Body of pancreas (tissue), 4 donors: ENCODE data around the gene PREP. TPM values are rescaled to one million over a fixed set of nuclear protein-coding genes. Genes with fewer than 3 reads are reported as not detected.

ENCODE experiments used
- ATAC-seq: fragments of 150-250 bp; one replicate; pipeline ENCODE4 v1.9.1; 2016
- DNase-seq, 4 donors: peaks; one replicate each; pipeline ENCODE4 v3.0.0-alpha.2; 2019
- H3K27ac ChIP-seq, 4 donors: fragments of 200-600 bp; sonication (generic); 1 replicate in 3 of 4; 2 replicates in 1 of 4; pipeline versions ENCODE4 v1.5.1 to v1.6.1; 2016 to 2019; ENCODE audit warnings: mild to moderate bottlenecking in 1 of 4, mixed read lengths in 1 of 4, moderate library complexity in 1 of 4
- H3K27me3 ChIP-seq, 2 donors: fragments of 200-600 bp; sonication (generic); one replicate each; pipeline ENCODE4 v1.6.0; 2016; ENCODE audit warnings: mild to moderate bottlenecking in 1 of 2
- H3K36me3 ChIP-seq, 2 donors: fragments of 200-600 bp; sonication (generic); replicated peaks in 1 of 2; 2 replicates each; pipeline ENCODE4 v1.5.1; 2016; ENCODE audit warnings: low read depth in 2 of 2; ENCODE audit not compliant: insufficient read depth in 1 of 2
- H3K4me1 ChIP-seq: fragments of 200-600 bp; sonication (generic); one replicate; pipeline ENCODE4 v1.6.0; 2016
- H3K4me3 ChIP-seq, 2 donors: fragments of 200-600 bp; sonication (generic); 1 replicate in 1 of 2; 2 replicates in 1 of 2; pipeline ENCODE4 v1.5.1; 2016 to 2019
- H3K9me3 ChIP-seq, 3 donors: fragments of 200-600 bp; sonication (generic); 1 replicate in 2 of 3; 2 replicates in 1 of 3; pipeline ENCODE4 v1.5.1; 2016
- POLR2A ChIP-seq, 3 donors: fragments of 450-650 bp; IDR thresholded peaks; one replicate each; pipeline ENCODE4 v1.6.1; 2016; ENCODE audit warnings: antibody characterized with exemption in 3 of 3, mild to moderate bottlenecking in 2 of 3
- WGBS, 2 donors: methylation state at CpG; one replicate each; pipeline ENCODE4 v1.1.5; 2017; 5-methylcytosine and 5-hydroxymethylcytosine counted together
- intact Hi-C: fragments of 100-400 bp; cut with DNase I; formaldehyde crosslinking; loops from one replicate; pipeline ENCODE4 v1.15.1; 2023
- total RNA-seq, 2 donors: library from RNA; depleted of rRNA; stranded (reverse); fragments of >200 nt; gene quantifications; one replicate each; pipeline ENCODE4 v1.1.0, GENCODE V29; 2016
- TF ChIP-seq, protein P1 (sequence below), 7 experiments: fragments of 450-650 bp in 4 of 7; fragments of 200-600 bp in 3 of 7; sonication (generic) in 3 of 7; IDR thresholded peaks; one replicate each; pipeline ENCODE4 v1.5.1; 2016 to 2019; ENCODE audit warnings: antibody characterized with exemption in 7 of 7

PREP gene
- total RNA-seq, 2 donors from 2014 or later = 10.1 to 21.8 TPM

DNA sequence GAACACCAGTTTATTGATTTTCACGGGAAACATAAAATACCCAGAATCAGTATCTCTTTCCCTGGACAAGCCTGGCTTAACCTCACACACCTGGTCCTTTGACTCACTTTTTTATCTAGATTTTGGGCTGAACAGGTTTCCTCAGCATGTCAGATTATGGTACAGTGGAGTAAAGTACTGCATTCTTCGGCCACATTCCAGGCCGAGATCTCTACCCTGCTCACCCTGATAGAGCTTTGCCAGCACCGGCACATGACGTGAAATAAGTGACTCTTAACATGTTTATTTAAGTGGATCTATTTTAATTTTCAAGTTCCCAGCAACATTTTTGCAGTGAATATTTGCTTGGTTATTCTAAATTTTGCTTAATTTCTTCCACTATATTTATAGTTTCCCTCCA, 144.1 kb downstream of the PREP start:
- intact Hi-C loops = no loop called here
- WGBS, 2 donors = 27 to 37% methylated on average over 5 of the region's 5 CpGs
- no peaks in the 10 kb centered on the region for H3K4me1 ChIP-seq
- H3K36me3 ChIP-seq = no peaks in the 10 kb centered on the region
- H3K27me3 ChIP-seq = no peaks in the 10 kb centered on the region
- no peaks in the 10 kb centered on the region for H3K9me3 ChIP-seq
- DNase-seq (peak in 1 of 4 donors; percentile 44), ATAC-seq (no peak)
- TF ChIP-seq, protein P1, sequence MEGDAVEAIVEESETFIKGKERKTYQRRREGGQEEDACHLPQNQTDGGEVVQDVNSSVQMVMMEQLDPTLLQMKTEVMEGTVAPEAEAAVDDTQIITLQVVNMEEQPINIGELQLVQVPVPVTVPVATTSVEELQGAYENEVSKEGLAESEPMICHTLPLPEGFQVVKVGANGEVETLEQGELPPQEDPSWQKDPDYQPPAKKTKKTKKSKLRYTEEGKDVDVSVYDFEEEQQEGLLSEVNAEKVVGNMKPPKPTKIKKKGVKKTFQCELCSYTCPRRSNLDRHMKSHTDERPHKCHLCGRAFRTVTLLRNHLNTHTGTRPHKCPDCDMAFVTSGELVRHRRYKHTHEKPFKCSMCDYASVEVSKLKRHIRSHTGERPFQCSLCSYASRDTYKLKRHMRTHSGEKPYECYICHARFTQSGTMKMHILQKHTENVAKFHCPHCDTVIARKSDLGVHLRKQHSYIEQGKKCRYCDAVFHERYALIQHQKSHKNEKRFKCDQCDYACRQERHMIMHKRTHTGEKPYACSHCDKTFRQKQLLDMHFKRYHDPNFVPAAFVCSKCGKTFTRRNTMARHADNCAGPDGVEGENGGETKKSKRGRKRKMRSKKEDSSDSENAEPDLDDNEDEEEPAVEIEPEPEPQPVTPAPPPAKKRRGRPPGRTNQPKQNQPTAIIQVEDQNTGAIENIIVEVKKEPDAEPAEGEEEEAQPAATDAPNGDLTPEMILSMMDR (IDR thresholded peaks at IDR 0.05) = no peak
- no peak for TF ChIP-seq POLR2A (IDR thresholded peaks at IDR 0.05)
- no peak overlapping the region for H3K27ac ChIP-seq
- no peak overlapping the region for H3K4me3 ChIP-seq

DNA sequence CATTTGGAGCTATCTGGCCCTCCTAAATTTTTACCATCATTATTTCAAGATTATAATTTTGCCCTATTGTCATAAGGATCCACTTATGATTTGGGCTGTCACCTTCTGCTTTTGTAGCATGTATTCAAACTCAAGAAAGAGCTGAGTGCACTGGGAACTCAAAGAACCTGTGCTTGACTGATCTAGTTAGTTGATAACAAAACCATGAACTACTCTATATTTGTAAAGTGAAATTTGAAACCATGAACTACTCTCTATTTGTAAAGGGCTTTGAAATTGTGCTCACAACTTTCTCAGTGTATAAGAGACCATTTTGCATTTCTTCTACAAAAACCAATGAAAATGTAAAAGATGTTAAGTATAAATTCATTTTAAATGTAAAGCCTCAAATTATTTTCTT, 145.5 kb downstream of the PREP start:
- Histone ChIP-seq H3K36me3 (no peaks in the 10 kb centered on the region), H3K27me3 (no peaks in the 10 kb centered on the region), H3K27ac (no peak overlapping the region), H3K4me3 (no peak overlapping the region), H3K9me3 (no peaks in the 10 kb centered on the region), H3K4me1 (no peaks in the 10 kb centered on the region)
- no peak for TF ChIP-seq POLR2A (IDR thresholded peaks at IDR 0.05)
- TF ChIP-seq, protein P1 (IDR thresholded peaks at IDR 0.05) = no peak
- intact Hi-C loops = no loop called here
- ATAC-seq (no peak), DNase-seq (no peak)

DNA sequence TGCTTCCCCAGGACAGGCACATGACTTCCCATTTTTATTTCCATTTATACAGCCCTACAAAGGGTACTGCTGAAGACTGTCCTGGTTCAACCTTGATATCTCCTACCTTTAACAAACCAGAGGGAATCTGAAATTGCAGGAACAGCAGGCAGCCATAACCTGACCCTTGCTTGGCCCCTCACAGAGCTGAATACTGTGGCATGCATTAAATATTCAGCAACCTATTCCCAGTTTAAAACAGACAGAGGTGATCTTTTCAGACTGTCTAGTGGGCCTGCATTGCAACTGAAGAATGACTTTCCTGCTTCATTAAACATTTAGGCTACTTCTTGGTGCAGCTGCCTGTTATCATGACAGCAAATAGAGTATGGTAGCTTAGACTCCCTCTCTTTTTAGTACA, 146.3 kb downstream of the PREP start:
- DNase-seq = no peak
- H3K9me3 ChIP-seq = no peaks in the 10 kb centered on the region
- TF ChIP-seq, protein P1 (IDR thresholded peaks at IDR 0.05) = no peak
- no peak for TF ChIP-seq POLR2A (IDR thresholded peaks at IDR 0.05)
- ATAC-seq = no peak
- H3K36me3 ChIP-seq = no peaks in the 10 kb centered on the region
- H3K27ac ChIP-seq = no peak overlapping the region
- no peaks in the 10 kb centered on the region for H3K27me3 ChIP-seq
- intact Hi-C loops = no loop called here
- H3K4me3 ChIP-seq = no peak overlapping the region
- no peaks in the 10 kb centered on the region for H3K4me1 ChIP-seq

DNA sequence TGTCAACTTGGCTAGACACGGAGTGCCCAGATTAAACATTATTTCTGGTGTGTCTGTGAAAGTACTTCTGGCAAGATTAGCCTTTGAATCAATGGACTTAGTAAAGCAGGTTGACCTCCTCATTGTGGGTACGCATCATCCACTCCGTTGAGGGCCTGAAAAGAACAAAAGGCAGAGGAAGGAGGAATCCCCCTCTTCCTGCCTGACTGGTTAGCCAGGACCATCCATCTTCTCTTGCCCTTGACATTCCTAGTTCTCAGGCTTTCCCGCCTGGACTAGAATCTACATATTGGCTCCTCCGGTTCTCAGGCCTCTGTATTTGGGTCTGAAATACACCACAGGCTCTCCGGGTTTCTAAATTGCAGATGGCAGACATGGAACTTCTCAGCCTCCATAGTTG, 149.1 kb downstream of the PREP start:
- TF ChIP-seq POLR2A (IDR thresholded peaks at IDR 0.05) = no peak
- TF ChIP-seq, protein P1 (IDR thresholded peaks at IDR 0.05) = no peak
- DNase-seq (no peak), ATAC-seq (no peak)

DNA sequence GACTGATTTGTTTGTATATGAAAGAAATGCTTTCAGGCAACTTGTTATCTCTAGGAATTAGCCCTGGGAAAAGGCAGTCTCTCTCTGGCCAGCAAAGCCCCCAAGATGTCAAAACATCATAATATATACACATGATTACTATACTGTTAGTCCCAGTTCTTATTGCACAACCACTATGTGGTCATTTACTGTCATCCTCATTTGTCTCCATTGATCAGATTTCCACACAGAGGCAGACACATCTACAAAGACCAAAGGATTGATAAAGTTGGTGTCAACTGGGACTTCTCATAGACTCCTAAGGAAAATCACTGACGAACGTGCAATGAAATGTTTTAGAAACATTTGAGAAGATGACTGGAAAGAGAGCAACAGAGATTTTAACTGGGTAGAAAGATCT, 151.2 kb downstream of the PREP start:
- intact Hi-C loops = no loop called here
- ATAC-seq (no peak), DNase-seq (no peak)
- no peaks in the 10 kb centered on the region for H3K9me3 ChIP-seq
- H3K4me1 ChIP-seq = no peaks in the 10 kb centered on the region
- TF ChIP-seq, protein P1 (IDR thresholded peaks at IDR 0.05) = no peak
- TF ChIP-seq POLR2A (IDR thresholded peaks at IDR 0.05) = no peak
- WGBS, 2 donors = 69 to 82% methylated on average over 2 of the region's 2 CpGs
- no peak overlapping the region for H3K4me3 ChIP-seq
- no peaks in the 10 kb centered on the region for H3K27me3 ChIP-seq
- no peak overlapping the region for H3K27ac ChIP-seq
- no peaks in the 10 kb centered on the region for H3K36me3 ChIP-seq

More for the DNA sequence above, 149.1 kb downstream of the PREP start:
- H3K27ac ChIP-seq = no peak overlapping the region
- H3K36me3 ChIP-seq = no peaks in the 10 kb centered on the region
- no peaks in the 10 kb centered on the region for H3K4me1 ChIP-seq
- H3K27me3 ChIP-seq = no peaks in the 10 kb centered on the region
- H3K4me3 ChIP-seq = no peak overlapping the region
- intact Hi-C loops = no loop called here
- 54 to 58% methylated on average over 6 of the region's 6 CpGs for WGBS, 2 donors
- no peaks in the 10 kb centered on the region for H3K9me3 ChIP-seq
